Activated T-helper 17 cell treated with anti-CD3 and anti-CD28 coated beads, Interleukin-2, amount 50 U/mL, for 72 hours (primary cell): ENCODE measurements around the gene KCTD17. TPM values are rescaled to one million over a fixed set of nuclear protein-coding genes. Genes with fewer than 3 reads are reported as not detected.
A peak's percentile ranks its signal among the peaks of the same experiment; 100 is the strongest.
"Not testable (repeated sequence)": the region's sequence is repeated elsewhere in the genome, so short reads cannot be mapped to it uniquely, and the experiment has no call there.

Experiments
- ATAC-seq: fragments of 150-1000 bp; cut with Tn5 transposase; replicated peaks from 2 replicates; pipeline ENCODE4 v1.10.0; 2021; ENCODE audit warnings: mild to moderate bottlenecking, moderate library complexity
- H3K27ac Mint-ChIP-seq: one replicate; pipeline ENCODE4 v1.8.0; 2022; ENCODE audit warnings: mixed read lengths
- H3K27me3 Mint-ChIP-seq: one replicate; pipeline ENCODE4 v1.8.0; 2022; ENCODE audit warnings: mixed read lengths
- H3K36me3 Mint-ChIP-seq: one replicate; pipeline ENCODE4 v1.8.0; 2022; ENCODE audit warnings: low read depth, mild to moderate bottlenecking, mixed read lengths
- H3K4me1 Mint-ChIP-seq: one replicate; pipeline ENCODE4 v1.8.0; 2022; ENCODE audit warnings: mixed read lengths
- H3K4me3 Mint-ChIP-seq: one replicate; pipeline ENCODE4 v1.8.0; 2022; ENCODE audit warnings: mild to moderate bottlenecking, mixed read lengths
- H3K9me3 Mint-ChIP-seq: one replicate; pipeline ENCODE4 v1.8.0; 2022; ENCODE audit warnings: mixed read lengths
- total RNA-seq, 2 donors: library from RNA; stranded (reverse); gene quantifications; one replicate each; pipeline ENCODE4 v1.2.3, GENCODE V29; 2022

KCTD17 gene
- total RNA-seq, 2 donors from 2014 or later: 39.4 to 41.9 TPM

DNA sequence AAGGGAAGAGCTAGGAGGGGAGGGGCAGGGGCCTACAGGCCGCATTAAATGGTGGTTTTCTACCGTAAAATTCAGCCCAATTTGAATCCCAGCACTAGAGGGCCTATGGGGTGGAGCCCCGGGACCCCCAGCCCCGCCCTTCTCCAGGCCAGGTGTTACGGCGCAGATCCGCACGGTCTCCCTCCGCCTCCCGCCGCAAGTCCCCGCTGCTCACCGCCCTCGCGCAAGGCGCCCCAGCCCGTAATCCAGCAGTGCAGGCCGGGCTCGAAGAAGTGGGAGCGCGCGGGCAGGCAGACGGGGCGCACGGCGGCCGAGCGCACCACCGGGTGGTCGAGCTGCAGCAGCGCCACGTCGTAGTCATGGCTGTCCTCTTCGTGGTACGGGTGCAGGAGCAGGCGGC, 17.3 kb downstream of the KCTD17 start:
- no peak overlapping the region for H3K27ac Mint-ChIP-seq
- no peaks in the 10 kb centered on the region for H3K27me3 Mint-ChIP-seq
- H3K9me3 Mint-ChIP-seq: no peaks in the 10 kb centered on the region
- no peak overlapping the region for H3K4me3 Mint-ChIP-seq
- ATAC-seq: no peak
- peaks cover 51% of the 10 kb centered on the region for H3K36me3 Mint-ChIP-seq
- H3K4me1 Mint-ChIP-seq: peaks cover 15% of the 10 kb centered on the region

DNA sequence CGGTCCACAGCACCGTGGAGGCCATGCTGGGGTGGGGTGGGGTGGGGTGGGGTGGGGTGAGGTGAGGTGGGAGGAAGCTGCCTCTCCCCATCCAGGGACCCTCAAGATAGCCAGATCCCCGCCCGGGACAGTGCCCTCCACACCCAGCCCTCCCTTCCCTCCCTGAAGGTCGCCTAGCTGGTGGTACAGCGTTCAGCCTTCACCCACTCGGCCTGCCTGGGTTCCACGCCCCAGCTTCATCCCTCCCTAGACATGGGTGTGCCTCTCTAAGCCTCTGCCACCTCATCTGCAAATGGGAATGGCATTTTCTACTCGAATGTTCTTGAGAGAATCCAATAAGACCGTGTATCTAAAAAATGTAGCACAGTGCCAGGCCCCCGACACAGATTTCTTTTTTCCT, 17.8 kb downstream of the KCTD17 start:
- no peak overlapping the region for H3K27ac Mint-ChIP-seq
- peaks cover 46% of the 10 kb centered on the region for H3K36me3 Mint-ChIP-seq
- H3K9me3 Mint-ChIP-seq: no peaks in the 10 kb centered on the region
- H3K27me3 Mint-ChIP-seq: no peaks in the 10 kb centered on the region
- peaks cover 12% of the 10 kb centered on the region for H3K4me1 Mint-ChIP-seq
- ATAC-seq: no peak
- H3K4me3 Mint-ChIP-seq: no peak overlapping the region

DNA sequence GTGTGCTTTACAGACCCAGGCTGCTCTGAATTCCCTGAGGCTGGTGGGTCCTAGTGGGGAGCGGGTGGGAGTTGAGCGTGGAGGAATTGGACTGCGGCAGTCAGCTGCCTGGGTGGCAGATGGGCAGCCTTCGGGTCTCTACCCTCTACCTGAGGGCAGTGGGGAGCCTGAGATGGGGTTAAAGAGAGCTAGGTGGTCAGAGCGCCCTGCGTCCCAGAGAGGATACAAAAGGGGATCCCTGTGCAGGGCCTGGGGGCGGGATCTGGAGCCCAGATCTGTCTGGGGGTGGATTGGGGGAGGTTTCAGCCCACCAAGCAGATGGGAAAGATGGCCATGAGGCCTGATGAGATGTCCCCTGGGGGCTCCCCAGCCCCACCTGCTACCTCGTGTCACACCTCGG, 18.2 kb downstream of the KCTD17 start:
- peaks cover 8% of the 10 kb centered on the region for H3K4me1 Mint-ChIP-seq
- H3K27ac Mint-ChIP-seq: peak overlapping the region; percentile 47
- H3K9me3 Mint-ChIP-seq: no peaks in the 10 kb centered on the region
- no peak overlapping the region for H3K4me3 Mint-ChIP-seq
- no peak for ATAC-seq
- peaks cover 42% of the 10 kb centered on the region for H3K36me3 Mint-ChIP-seq
- no peaks in the 10 kb centered on the region for H3K27me3 Mint-ChIP-seq

DNA sequence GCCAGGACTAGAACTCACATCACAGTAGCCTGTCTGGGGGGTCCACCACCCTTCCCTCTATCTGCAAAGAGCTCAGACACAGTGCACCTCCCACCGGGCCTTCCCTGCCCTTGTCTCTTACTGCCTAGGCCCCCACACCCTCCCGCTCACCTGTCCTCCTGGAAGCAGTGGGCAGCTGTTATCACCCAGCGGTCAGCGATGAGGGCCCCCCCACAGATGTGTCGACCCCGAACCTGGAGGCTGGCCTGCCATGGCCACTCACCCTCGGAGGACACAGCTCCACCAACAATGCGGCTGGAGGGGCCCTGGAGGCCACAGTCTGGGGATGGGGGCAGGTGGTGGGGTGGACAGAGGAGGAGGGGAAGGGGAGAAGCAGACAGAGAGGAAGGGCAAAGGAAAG, 18.8 kb downstream of the KCTD17 start:
- Mint-ChIP-seq H3K4me1 (peaks cover 7% of the 10 kb centered on the region), H3K4me3 (no peak overlapping the region), H3K9me3 (no peaks in the 10 kb centered on the region), H3K27me3 (no peaks in the 10 kb centered on the region), H3K27ac (peak overlapping the region; percentile 47), H3K36me3 (peaks cover 36% of the 10 kb centered on the region)
- no peak for ATAC-seq

DNA sequence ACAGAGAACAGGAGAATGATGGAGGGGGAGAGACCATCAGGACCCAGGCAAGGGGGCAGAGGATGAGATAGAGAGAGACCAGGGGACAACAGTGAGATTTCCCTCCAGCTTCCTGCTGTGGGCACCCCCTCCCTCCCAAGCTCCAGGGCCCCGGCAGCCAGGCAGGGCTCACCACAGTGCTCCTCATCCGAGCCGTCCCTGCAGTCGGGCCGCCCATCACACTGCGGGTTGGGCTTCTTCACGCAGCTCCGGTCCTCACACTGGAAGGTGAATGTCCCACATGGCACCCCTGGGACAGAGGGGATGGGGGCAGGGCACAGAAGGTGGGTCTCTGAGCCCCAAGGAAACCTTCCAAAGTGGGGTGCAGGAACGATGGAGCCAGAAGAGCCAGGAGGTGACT, 19.2 kb downstream of the KCTD17 start:
- peaks cover 7% of the 10 kb centered on the region for H3K4me1 Mint-ChIP-seq

DNA sequence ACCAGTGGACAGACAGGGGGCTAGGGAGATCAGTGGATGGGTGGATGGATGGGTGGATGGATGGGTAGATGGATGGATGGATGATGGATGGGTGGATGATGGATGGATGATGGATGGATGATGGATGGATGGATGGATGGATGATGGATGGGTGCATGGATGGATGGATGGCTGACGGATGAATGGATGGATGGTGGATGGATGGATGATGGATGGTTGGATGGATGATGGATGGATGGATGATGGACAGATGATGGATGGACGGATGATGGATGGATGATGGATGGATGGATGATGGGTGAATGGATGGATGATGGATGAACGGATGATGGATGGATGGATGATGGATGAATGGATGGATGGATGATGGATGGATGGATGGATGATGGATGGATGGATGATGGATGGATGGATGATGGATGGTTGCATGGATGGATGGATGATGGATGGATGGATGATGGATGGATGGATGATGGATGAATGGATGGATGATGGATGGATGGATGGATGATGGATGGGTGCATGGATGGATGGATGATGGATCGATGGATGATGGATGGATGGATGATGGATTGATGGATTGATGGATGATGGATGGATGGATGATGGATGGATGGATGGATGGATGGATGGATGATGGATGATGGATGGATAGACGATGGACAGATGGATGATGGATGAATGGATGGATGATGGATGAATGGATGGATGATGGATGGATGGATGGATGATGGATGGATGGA, 20.5 kb downstream of the KCTD17 start:
- H3K4me3 Mint-ChIP-seq, ATAC-seq, H3K27me3 Mint-ChIP-seq, H3K4me1 Mint-ChIP-seq, H3K9me3 Mint-ChIP-seq, H3K27ac Mint-ChIP-seq: not testable (repeated sequence)
- H3K36me3 Mint-ChIP-seq: peaks cover 19% of the 10 kb centered on the region

More for the DNA sequence above, 19.2 kb downstream of the KCTD17 start:
- no peak for ATAC-seq
- H3K27me3 Mint-ChIP-seq: no peaks in the 10 kb centered on the region
- H3K9me3 Mint-ChIP-seq: no peaks in the 10 kb centered on the region
- peaks cover 32% of the 10 kb centered on the region for H3K36me3 Mint-ChIP-seq
- H3K27ac Mint-ChIP-seq: no peak overlapping the region
- H3K4me3 Mint-ChIP-seq: no peak overlapping the region

DNA sequence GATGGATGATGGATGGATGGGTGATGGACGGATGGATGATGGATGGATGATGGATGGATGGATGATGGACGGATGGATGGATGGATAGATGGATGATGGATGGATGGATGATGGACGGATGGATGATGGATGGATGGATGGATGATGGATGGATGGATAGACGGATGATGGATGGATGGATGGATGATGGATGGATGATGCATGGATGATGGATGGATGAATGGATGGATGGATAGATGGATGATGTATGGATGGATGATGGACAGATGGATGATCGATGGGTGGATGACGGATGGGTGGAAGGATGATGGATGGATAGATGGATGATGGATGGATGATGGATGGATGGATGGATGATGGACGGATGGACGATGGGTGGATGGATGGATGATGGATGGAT, 21.1 kb downstream of the KCTD17 start:
- Mint-ChIP-seq H3K9me3 (no peaks in the 10 kb centered on the region), H3K4me3 (no peak overlapping the region), H3K27ac (no peak overlapping the region), H3K27me3 (no peaks in the 10 kb centered on the region), H3K4me1 (peaks cover under 1% of the 10 kb centered on the region), H3K36me3 (peaks cover 13% of the 10 kb centered on the region)
- no peak for ATAC-seq

DNA sequence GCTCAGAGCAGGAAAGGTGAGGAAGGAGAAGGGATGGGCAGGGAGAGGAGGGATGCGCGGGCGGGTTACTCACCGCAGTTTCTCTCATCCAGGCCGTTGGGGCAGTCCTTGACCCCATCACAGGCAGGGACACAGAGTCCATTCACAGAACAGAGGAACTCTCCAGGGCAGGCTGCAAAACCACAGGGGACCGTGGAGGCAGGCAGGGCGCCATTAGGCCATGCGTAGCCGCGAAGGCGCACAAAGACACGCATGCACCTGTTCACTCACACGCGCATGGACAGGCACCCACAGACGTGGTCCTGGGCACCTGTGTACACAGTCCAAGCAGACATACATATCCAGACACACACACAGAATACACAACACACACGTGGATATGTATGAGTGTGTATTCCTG, 23.0 kb downstream of the KCTD17 start:
- Mint-ChIP-seq H3K4me3 (no peak overlapping the region), H3K4me1 (peaks cover 16% of the 10 kb centered on the region), H3K36me3 (no peaks in the 10 kb centered on the region), H3K27me3 (no peaks in the 10 kb centered on the region), H3K9me3 (no peaks in the 10 kb centered on the region), H3K27ac (no peak overlapping the region)
- ATAC-seq: no peak

DNA sequence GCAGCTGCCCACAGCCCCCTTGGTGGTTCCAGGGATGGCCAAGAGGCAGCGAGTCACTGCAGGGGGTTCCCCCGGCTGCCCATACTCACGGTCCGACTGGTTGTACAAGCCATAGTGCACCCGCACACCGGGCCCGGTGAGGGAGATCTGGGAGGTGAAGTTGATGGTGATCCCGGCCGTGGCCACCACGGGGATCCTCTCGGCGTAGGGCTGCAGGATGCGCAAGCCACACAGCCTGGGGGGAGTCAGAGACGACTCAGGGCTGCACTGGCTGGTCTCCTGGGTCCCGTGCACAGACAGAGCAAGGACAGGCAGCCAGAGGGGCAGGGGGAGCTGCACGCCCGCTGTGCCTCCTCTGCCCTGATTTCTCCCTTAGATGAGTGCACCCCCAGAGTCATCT, 23.5 kb downstream of the KCTD17 start:
- Mint-ChIP-seq H3K36me3 (no peaks in the 10 kb centered on the region), H3K4me1 (peaks cover 21% of the 10 kb centered on the region), H3K27me3 (no peaks in the 10 kb centered on the region), H3K9me3 (no peaks in the 10 kb centered on the region), H3K4me3 (no peak overlapping the region), H3K27ac (no peak overlapping the region)
- ATAC-seq: no peak

DNA sequence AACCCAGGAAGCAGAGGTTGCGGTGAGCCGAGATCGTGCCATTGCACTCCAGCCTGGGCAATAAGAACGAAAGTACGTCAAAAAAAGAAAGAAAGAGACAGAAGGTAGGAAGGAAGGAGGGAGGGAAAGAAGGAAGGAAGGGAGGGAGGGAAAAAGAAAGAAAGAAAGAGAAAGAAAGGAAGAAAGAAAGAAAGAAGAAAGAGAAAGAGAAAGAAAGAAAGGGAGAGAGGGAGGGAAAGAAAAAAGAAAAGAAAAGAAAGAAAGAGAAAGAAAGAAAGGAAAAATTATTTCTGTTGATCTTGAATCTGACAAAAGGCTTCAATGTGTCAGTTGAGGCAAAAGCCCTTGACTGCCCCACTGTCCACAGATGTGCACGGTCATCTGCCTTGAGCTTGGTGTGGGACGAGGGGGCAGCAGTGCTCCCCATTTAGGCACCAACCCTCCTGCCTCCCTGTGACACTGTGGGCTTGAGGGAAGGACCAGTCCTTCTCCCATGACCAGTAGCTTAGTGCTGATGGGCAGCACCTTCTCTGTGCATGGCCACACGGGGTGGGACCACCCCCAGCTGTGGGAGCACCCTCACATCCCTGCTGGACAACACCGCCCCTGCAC, 24.4 kb downstream of the KCTD17 start:
- no peaks in the 10 kb centered on the region for H3K36me3 Mint-ChIP-seq
- no peaks in the 10 kb centered on the region for H3K9me3 Mint-ChIP-seq
- ATAC-seq: no peak
- no peaks in the 10 kb centered on the region for H3K27me3 Mint-ChIP-seq
- H3K4me1 Mint-ChIP-seq: peaks cover 27% of the 10 kb centered on the region
- H3K4me3 Mint-ChIP-seq: peak overlapping the region; percentile 11
- H3K27ac Mint-ChIP-seq: no peak overlapping the region

DNA sequence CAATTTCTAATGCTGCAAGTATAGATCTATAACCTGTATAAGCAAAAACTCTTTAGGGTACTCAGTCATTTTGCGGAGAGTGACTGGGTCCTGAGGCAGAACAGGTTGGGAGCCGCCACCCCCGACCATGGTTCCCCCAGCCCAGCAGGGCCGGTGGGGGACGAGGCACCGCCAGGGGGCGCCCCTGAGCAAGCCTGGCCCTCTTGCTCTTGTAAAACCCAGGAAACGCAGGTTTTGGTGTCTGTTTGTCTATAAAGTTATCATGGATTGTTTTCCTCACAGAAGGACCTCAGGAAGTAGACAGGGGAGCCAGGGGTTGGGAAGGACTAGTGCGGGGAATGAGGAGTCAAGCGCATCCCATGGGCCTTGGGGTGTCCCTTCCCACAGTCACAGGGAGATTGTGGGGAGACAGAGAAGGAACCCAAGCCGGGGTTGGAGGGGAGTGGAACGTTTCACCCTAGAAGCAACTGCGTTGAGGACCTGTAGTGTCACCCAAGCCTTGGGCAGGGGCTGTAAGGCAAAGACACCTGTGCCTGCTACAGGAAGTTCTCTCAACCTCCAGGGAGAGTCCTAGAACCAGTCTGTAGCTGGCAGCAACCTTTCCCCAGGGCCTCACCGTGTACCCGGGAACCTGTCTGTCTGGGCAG, 26.4 kb downstream of the KCTD17 start:
- Mint-ChIP-seq H3K9me3 (no peaks in the 10 kb centered on the region), H3K4me1 (peaks cover 44% of the 10 kb centered on the region), H3K36me3 (no peaks in the 10 kb centered on the region), H3K4me3 (peak overlapping the region; percentile 97), H3K27me3 (no peaks in the 10 kb centered on the region), H3K27ac (peak overlapping the region; percentile 92)
- peak; percentile 14 for ATAC-seq

DNA sequence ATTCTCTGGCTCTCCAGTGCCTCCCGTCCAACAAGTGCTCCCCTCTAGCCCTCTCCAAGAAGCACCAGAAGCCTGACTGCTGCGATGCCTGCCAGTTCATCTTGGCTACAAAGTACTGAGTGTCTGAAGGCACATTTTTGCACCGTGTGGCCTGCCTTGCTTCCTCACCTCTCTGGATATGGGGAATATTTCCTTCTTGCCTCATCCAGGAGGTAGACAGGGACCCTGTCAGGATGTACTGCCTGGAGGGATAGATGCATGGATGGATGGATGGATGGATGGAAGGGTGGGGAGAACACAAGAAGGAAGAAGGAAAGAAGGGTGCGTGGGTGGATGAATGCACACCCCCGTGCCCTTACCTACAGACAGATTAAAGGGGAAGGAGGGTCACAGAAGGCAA, 27.6 kb downstream of the KCTD17 start:
- no peak for ATAC-seq
- H3K4me3 Mint-ChIP-seq: peak overlapping the region; percentile 97
- no peaks in the 10 kb centered on the region for H3K27me3 Mint-ChIP-seq
- H3K36me3 Mint-ChIP-seq: no peaks in the 10 kb centered on the region
- H3K27ac Mint-ChIP-seq: peak overlapping the region; percentile 92
- no peaks in the 10 kb centered on the region for H3K9me3 Mint-ChIP-seq
- peaks cover 54% of the 10 kb centered on the region for H3K4me1 Mint-ChIP-seq

DNA sequence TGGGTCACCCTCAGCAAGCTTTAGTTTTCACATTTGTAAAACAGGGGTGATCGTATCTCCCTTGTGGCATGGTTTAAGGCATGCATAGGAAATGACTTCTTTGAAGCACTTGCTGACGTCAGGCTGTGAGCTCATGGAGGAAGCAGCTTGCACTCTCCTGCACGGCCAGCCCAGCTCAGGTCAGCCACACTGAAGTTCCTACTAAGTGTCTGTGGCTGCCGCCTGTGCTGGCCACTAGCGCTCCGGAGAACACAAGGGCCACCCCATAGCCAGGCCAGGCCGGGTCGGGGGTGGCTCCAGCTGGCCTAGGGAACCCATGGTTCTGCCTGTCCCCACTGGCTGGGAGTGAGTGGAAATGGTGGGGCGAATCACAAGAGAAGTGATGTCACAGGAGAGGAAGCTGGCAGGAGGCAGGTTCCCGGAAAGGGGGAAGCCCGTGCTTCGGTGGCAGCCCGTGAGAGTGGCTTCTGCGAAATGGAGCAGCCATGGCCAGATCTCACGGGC, 28.2 kb downstream of the KCTD17 start:
- ATAC-seq: peak; percentile 70
- Mint-ChIP-seq H3K27me3 (no peaks in the 10 kb centered on the region), H3K27ac (peak overlapping the region; percentile 92), H3K9me3 (no peaks in the 10 kb centered on the region), H3K4me3 (peak overlapping the region; percentile 97), H3K36me3 (no peaks in the 10 kb centered on the region), H3K4me1 (peaks cover 58% of the 10 kb centered on the region)

DNA sequence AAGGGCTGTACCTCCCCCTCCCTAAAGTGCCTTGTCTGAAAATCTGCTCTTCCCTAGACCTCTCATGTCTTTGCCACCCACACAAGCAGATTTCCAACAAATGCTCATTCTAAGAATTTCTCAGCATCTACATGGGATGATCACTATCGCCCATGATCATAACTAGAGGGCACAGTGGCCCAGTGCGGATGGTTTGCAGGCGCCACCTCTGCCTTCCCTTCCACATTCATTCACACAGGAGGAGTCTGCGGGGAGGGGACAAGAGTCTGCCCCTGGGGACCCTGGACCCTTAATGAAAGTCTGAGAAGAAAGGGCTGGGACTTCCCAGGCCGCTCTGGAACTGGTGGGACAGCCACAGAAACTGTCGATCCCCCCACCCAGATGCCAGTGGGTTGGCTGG, 28.9 kb downstream of the KCTD17 start:
- Mint-ChIP-seq H3K27me3 (no peaks in the 10 kb centered on the region), H3K27ac (peak overlapping the region; percentile 92), H3K4me3 (peak overlapping the region; percentile 97), H3K4me1 (peaks cover 58% of the 10 kb centered on the region), H3K9me3 (no peaks in the 10 kb centered on the region), H3K36me3 (no peaks in the 10 kb centered on the region)
- ATAC-seq: peak; percentile 38

DNA sequence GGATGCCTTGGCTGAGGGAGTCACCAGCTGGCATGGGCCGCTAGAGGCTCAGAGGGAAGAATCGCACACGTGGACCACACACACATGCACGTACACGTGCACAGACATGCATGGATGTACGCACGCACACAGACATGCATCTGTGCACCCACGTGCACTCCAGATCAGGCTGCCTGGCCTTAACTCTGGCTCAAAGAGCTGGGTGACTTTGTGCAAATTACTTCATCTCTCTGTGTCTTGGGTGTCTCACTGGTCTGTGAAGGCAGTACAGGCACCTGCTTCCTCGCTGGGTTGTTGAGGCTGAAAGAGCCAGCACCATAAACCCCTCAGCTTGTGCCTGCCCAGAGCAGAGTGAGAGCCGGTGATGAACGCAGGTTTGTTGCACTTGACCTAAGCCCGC, 29.3 kb downstream of the KCTD17 start:
- no peak for ATAC-seq
- H3K4me3 Mint-ChIP-seq: peak overlapping the region; percentile 97
- H3K27me3 Mint-ChIP-seq: no peaks in the 10 kb centered on the region

More for the DNA sequence above, 29.3 kb downstream of the KCTD17 start:
- Mint-ChIP-seq H3K4me1 (peaks cover 58% of the 10 kb centered on the region), H3K9me3 (no peaks in the 10 kb centered on the region), H3K36me3 (no peaks in the 10 kb centered on the region), H3K27ac (peak overlapping the region; percentile 92)
